ENCODE results near the gene PHF21A.

Gene PHF21A

DNA sequence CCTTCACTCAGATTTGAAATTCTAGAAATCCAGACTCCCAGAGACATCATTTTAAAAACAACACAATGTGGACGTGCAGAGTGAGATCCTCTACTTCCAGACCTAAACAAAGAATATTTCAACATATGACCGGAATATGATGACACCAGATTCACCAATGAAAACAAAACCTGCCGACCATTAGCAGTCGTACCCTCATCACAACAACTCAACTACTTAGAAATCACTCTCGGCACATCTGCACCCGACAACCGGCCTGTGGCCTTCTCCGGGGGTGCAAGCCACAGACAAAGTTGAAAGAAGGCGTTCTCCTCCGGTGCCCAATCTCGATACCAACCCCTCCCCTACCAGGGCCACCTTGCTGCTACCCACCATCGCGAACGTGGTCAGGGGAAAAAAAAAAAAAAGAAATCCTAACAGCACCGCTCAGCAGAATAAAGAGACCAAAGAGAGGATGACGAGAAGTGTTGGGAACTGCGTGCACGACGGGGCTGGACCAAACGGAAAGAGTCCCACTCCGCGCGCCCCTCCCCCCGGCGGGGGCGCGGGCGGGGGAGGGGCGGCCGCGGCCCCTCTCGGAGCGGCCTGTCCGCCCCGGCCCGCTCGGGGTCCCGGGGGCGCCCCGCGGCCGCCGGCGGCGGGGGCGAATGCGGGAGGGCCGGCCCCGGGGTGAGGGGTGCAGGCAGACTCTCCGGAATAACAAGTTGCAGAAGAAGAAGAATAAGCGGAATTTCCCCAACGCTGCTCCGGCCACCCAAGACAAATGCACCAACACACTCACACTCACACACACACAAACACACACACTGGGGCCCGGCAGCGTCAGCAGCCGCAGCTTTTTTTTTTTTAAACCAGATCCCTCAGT lies 1.7 kb downstream of the PHF21A start:
- peak; percentile 88 for DNase-seq

GRCh38 chr11:46118702-46119351 lies 2.4 kb downstream of the PHF21A start:
- DNase-seq, result no peak

DNA sequence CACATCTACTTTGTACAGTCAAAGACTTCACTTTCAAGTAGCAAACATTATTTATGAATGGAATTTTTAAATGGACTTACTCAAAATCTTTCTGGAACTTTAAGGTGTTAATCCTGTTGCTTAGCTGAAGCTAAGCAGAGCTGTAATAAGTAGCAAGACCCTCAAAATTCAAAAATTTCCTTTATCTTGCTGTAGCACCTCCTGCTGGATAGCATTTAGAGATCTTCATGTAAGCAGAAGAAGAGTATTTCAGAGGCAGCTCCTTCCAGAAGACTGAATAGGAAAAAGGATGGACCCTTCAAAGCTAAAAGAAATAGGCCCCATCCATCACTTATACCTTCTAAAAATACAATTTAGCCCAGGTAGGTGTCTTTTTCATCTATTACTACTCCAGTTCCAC lies 3.4 kb downstream of the PHF21A start:
- DNase-seq, result no peak

DNA sequence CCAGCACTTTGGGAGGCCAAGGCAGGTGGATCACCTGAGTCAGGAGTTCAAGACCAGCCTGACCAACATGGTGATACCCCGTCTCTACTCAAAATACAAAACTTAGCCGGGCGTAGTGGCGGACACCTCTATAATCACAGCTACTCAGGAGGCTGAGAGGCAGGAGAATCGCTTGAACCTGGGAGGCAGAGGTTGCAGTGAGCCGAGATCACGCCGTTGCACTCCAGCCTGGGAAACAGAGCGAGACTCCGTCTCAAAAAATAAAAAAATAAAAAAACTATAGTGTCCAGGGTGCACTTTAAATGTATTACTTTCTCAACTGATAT lies 4.6 kb downstream of the PHF21A start:
- peak; percentile 35 for DNase-seq

DNA sequence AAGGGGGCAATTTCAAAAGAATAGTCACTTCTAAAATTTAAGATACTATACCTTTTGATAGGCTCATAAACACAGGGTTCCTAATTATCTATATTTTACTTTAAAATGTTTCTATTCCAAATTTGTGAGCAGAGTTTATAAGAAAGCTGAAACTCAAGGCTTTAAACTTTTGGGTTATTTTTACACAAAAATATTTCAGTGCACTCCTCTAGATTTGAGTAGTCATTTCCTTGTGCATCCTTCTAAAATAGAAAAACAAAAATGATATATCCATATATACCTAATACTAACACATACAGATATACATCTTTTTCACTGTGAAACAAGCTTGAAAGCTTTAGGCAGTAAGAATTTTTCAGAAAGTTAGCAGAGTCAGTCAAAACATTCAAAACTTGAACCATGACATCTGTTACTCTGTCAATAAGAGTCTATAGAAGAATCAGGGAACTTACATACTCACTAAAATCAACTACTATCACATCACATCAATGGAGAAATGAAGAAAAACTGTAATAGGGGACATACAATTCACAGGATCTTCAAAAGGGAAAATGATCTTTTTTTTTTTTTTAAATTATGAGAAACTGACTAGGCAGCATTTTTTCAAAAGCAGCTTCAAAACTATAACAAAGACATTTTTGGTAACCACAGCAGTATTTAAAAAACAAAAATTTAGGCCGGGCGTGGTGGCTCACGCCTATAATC lies 5.1 kb downstream of the PHF21A start:
- DNase-seq, result no peak

- DNase-seq, result no peak
Measured at GRCh38 chr11:46114961-46115360, 6.3 kb downstream of the PHF21A start.

- DNase-seq, result no peak
Measured at GRCh38 chr11:46114378-46114777, 6.9 kb downstream of the PHF21A start.

DNA sequence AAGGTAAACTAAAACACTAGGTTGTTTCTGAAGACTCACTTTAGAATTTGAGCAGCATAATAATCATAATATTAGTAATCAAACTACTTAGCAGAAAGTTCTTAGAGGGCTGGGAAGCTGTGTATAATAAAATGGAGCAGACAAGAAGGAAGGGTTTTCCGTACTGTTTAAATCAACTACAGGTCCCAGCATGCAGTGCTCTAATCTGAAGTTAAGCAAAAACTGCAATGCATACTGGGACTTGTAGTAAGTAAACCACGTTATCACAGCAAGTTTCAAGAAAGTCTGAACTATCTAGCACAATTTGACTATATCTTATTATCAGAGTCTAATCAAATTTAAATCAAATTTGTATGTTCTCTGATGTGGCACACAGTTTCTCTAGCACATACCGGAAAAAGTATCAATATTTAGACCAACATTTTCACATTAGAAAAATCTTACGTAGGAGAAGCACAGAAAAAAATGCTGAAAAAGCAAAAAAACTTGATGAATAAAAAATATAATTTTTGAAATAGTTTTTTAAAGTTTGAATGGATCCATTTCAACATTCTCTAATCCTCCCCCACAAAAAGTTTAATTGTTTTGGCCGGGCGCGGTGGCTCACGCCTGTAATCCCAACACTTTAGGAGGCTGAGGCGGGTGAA lies 8.2 kb downstream of the PHF21A start:
- DNase-seq, result peak; percentile 78

GRCh38 chr11:46108751-46109150 lies 12.5 kb downstream of the PHF21A start:
- no peak for DNase-seq

GRCh38 chr11:46107780-46108179 lies 13.5 kb downstream of the PHF21A start:
- no peak for DNase-seq

GRCh38 chr11:46107408-46107718 lies 13.9 kb downstream of the PHF21A start:
- no peak for DNase-seq

- DNase-seq, result no peak
Measured at GRCh38 chr11:46106530-46107407, 14.5 kb downstream of the PHF21A start.

GRCh38 chr11:46105926-46106325 lies 15.3 kb downstream of the PHF21A start:
- DNase-seq, result no peak

- no peak for DNase-seq
Measured at GRCh38 chr11:46105134-46105628, 16.1 kb downstream of the PHF21A start.

DNA sequence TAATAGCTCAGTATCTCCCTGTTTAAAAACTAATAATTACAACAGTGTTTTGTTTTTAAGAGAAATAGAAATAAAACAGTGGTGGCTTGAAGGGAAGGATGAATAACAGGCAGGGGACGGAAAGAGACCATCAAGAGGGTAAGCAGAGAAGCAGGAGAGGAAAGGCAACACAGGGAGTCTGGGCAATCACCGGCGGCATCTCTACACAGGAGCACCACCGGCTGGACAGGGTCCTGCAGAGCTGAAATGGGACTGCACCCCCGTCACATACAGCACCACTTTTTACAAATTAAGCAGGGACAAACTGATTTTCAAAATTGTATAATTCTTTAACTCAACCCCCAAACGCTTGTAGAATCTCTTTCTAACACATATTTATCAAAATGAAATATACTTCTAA lies 18.4 kb downstream of the PHF21A start:
- DNase-seq, result no peak

DNA sequence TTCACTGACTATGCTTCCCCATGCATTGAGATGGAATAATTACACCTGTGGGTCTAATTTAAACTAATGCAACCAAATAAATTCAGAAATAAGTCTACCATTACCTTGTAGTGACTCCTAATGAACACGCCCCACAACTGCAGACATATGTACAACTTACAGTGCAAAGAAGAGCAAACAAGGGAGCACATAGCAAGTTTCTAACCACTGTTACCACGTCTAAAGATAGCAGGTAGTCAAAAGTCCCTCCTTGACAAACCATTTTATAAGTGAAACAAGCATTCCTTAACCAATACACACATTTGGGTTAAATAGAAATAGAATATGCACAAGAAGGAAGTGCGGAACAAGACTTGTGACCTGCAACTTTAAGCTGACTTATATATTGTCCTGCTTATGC lies 20.6 kb downstream of the PHF21A start:
- DNase-seq, result no peak

- no peak for DNase-seq
Measured at GRCh38 chr11:46099963-46100316, 21.3 kb downstream of the PHF21A start.

- DNase-seq, result no peak
Measured at GRCh38 chr11:46090375-46090774, 30.9 kb downstream of the PHF21A start.

GRCh38 chr11:46079662-46080061 lies 41.6 kb downstream of the PHF21A start:
- no peak for DNase-seq

DNA sequence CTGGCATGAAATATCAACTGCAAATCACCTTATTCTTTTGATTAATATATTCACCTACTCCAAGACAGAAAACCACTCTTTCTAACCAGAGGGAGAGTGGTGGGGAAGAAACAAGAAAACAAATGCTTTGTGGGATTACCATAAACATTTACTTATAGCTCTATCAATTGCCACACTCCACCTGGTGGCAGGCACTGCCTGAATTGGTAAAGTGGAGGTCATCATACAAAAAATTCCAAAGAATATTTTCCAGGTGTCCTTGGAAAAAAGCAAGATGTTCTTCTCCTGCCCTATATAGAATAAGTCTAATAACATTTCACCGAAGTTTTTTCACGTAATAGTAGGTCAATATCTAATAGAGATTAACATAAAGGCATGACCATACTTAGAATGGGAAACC lies 45.3 kb downstream of the PHF21A start:
- DNase-seq, result no peak

DNA sequence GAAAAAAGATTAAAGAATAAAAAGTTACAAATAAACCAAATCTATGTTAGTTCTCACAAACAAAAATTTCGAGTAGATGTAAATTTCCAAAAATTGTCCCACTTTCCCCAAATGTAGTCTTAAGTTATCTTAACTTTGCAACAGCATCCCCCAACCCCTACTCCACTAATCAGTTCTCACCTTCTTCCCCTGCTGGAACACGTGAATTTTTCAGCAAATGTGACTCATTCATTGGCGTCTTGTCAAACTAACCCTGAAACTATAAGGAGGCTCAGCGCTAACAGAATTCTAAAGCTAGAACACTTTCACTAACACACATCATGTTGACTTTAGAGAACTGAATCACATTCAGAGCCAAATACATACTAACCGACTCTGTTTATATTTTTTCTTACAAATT lies 46.1 kb downstream of the PHF21A start:
- DNase-seq, result no peak

- DNase-seq, result no peak
Measured at GRCh38 chr11:46073632-46074031, 47.6 kb downstream of the PHF21A start.
